ENCODE results near the gene PACSIN1. TPM values are rescaled to one million over a fixed set of nuclear protein-coding genes. Genes with fewer than 3 reads are reported as not detected.

PACSIN1 gene
- total and polyA plus RNA-seq, 2 experiments from 2014 or later, result 0.05 to 0.37 TPM

DNA sequence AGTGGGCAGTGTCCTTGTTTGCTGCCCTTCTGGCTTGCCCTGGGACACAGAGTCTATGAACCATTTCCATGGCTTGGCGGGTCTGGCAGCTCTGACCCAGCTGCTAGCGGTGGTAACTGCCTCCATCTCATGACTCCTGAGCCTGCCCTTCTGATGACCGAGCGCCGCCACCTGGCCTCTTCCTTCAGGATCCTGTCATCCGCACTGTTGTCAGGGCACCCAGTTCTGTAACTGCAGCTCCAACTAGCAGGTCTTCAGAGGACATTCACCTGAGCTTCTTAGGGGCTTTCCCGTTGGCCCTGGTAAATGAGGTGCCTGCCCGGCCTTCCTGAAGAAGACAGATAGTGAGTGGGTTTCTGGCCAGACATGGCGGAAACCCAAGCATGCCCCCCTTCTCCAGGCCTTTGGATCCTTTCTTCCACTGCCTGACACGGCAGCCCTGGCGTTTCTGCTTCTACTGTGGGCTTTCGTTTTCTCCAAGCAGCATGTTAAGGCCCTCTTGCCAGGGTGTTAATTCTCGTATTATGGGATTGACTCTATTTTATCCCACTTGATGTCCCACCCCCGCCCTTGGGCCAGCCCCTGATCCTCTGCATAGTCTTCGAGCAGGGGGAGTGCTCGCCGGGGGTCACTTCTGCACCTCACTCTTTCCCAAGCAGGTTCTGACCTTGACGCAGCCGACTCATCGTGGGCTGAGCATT lies 24.7 kb downstream of the PACSIN1 start:
- H3K27ac ChIP-seq, result no peak overlapping the region
- no peaks in the 10 kb centered on the region for H3K27me3 ChIP-seq
- no peak for DNase-seq (ENCODE audit: low spot score)
- no peak for TF ChIP-seq EZH2phosphoT487 (IDR thresholded peaks at IDR 0.05; ENCODE audit: low read depth, severe bottlenecking, unreplicated experiment)
- TF ChIP-seq CTCF (IDR thresholded peaks at IDR 0.05; ENCODE audit: poor library complexity), result no peak
- TF ChIP-seq EZH2 (IDR thresholded peaks at IDR 0.05; ENCODE audit: borderline replicate concordance), result no peak
- no peaks in the 10 kb centered on the region for H3K36me3 ChIP-seq (replicated peaks; ENCODE audit: insufficient read depth, low read depth)
- no peak overlapping the region for H3K4me2 ChIP-seq
- WGBS (ENCODE audit: low lambda C conversion rate, missing lambda C conversion rate), result 85% methylated on average over 20 of the region's 20 CpGs
- H3K9me2 ChIP-seq (replicated peaks; ENCODE audit: insufficient read depth), result no peaks in the 10 kb centered on the region
- no peaks in the 10 kb centered on the region for H4K20me1 ChIP-seq (ENCODE audit: insufficient read depth, poor library complexity, severe bottlenecking)
- H2AFZ ChIP-seq, result no peak overlapping the region
- no peaks in the 10 kb centered on the region for H3K79me2 ChIP-seq
- H3K4me3 ChIP-seq, result no peak overlapping the region
- peaks cover 3% of the 10 kb centered on the region for H3K4me1 ChIP-seq (ENCODE audit: insufficient read depth)
- H3K9me3 ChIP-seq (ENCODE audit: low read depth), result no peaks in the 10 kb centered on the region

- H3K27ac ChIP-seq, result no peak overlapping the region
- H3K9me3 ChIP-seq (ENCODE audit: low read depth), result no peaks in the 10 kb centered on the region
- no peaks in the 10 kb centered on the region for H4K20me1 ChIP-seq (ENCODE audit: insufficient read depth, poor library complexity, severe bottlenecking)
- no peak overlapping the region for H2AFZ ChIP-seq
- peaks cover 3% of the 10 kb centered on the region for H3K4me1 ChIP-seq (ENCODE audit: insufficient read depth)
- WGBS (ENCODE audit: low lambda C conversion rate, missing lambda C conversion rate), result 51% methylated on average over 10 of the region's 10 CpGs
- TF ChIP-seq EZH2phosphoT487 (IDR thresholded peaks at IDR 0.05; ENCODE audit: low read depth, severe bottlenecking, unreplicated experiment) (no peak), EZH2 (IDR thresholded peaks at IDR 0.05; ENCODE audit: borderline replicate concordance) (no peak), CTCF (IDR thresholded peaks at IDR 0.05; ENCODE audit: poor library complexity) (no peak)
- DNase-seq (ENCODE audit: low spot score), result peak; percentile 36
- H3K36me3 ChIP-seq (replicated peaks; ENCODE audit: insufficient read depth, low read depth), result no peaks in the 10 kb centered on the region
- no peaks in the 10 kb centered on the region for H3K27me3 ChIP-seq
- no peaks in the 10 kb centered on the region for H3K9me2 ChIP-seq (replicated peaks; ENCODE audit: insufficient read depth)
- H3K4me2 ChIP-seq, result no peak overlapping the region
- H3K79me2 ChIP-seq, result no peaks in the 10 kb centered on the region
- no peak overlapping the region for H3K4me3 ChIP-seq
Measured at GRCh38 chr6:34491091-34491430, 25.2 kb downstream of the PACSIN1 start.

- Histone ChIP-seq H3K4me1 (ENCODE audit: insufficient read depth) (peaks cover 3% of the 10 kb centered on the region), H3K4me2 (no peak overlapping the region), H3K36me3 (replicated peaks; ENCODE audit: insufficient read depth, low read depth) (no peaks in the 10 kb centered on the region), H3K27me3 (no peaks in the 10 kb centered on the region), H3K9me3 (ENCODE audit: low read depth) (no peaks in the 10 kb centered on the region), H3K79me2 (no peaks in the 10 kb centered on the region), H3K27ac (no peak overlapping the region), H2AFZ (no peak overlapping the region), H4K20me1 (ENCODE audit: insufficient read depth, poor library complexity, severe bottlenecking) (no peaks in the 10 kb centered on the region), H3K4me3 (no peak overlapping the region), H3K9me2 (replicated peaks; ENCODE audit: insufficient read depth) (no peaks in the 10 kb centered on the region)
- WGBS (ENCODE audit: low lambda C conversion rate, missing lambda C conversion rate), result 88% methylated on average over 4 of the region's 4 CpGs
- no peak for DNase-seq (ENCODE audit: low spot score)
- TF ChIP-seq EZH2 (IDR thresholded peaks at IDR 0.05; ENCODE audit: borderline replicate concordance), result no peak
- TF ChIP-seq CTCF (IDR thresholded peaks at IDR 0.05; ENCODE audit: poor library complexity), result no peak
- TF ChIP-seq EZH2phosphoT487 (IDR thresholded peaks at IDR 0.05; ENCODE audit: low read depth, severe bottlenecking, unreplicated experiment), result no peak
Measured at GRCh38 chr6:34493344-34493743, 27.5 kb downstream of the PACSIN1 start.

Measured in hepatocyte (in vitro differentiated cells).